ENCODE results near the gene COPRS. TPM values are rescaled to one million over a fixed set of nuclear protein-coding genes. Genes with fewer than 3 reads are reported as not detected.
"Not testable (repeated sequence)": the region's sequence is repeated elsewhere in the genome, so short reads cannot be mapped to it uniquely, and the experiment has no call there.

COPRS gene
- total RNA-seq, 2 experiments from 2014 or later: 68.3 to 69.8 TPM

GRCh38 chr17:31830971-31831858, 27.8 kb downstream of the COPRS start:
- DNase-seq: no peak
- no peak overlapping the region for H3K4me3 Mint-ChIP-seq
- no peak overlapping the region for H3K27ac Mint-ChIP-seq
- H3K9me3 Mint-ChIP-seq: no peaks in the 10 kb centered on the region
- H3K27me3 Mint-ChIP-seq: peaks cover 7% of the 10 kb centered on the region
- no peaks in the 10 kb centered on the region for H3K36me3 Mint-ChIP-seq
- H3K4me1 Mint-ChIP-seq: peaks cover 6% of the 10 kb centered on the region

- H3K27me3 Mint-ChIP-seq: peaks cover 4% of the 10 kb centered on the region
- peaks cover 4% of the 10 kb centered on the region for H3K4me1 Mint-ChIP-seq
- H3K36me3 Mint-ChIP-seq: no peaks in the 10 kb centered on the region
- no peak for DNase-seq
- H3K9me3 Mint-ChIP-seq: no peaks in the 10 kb centered on the region
- H3K4me3 Mint-ChIP-seq: no peak overlapping the region
- no peak overlapping the region for H3K27ac Mint-ChIP-seq
Measured at GRCh38 chr17:31829649-31830048, 29.4 kb downstream of the COPRS start.

GRCh38 chr17:31828955-31829354, 30.1 kb downstream of the COPRS start:
- not testable (repeated sequence) for H3K36me3 Mint-ChIP-seq, H3K9me3 Mint-ChIP-seq, H3K27ac Mint-ChIP-seq, H3K4me3 Mint-ChIP-seq, H3K27me3 Mint-ChIP-seq, H3K4me1 Mint-ChIP-seq, DNase-seq

DNA sequence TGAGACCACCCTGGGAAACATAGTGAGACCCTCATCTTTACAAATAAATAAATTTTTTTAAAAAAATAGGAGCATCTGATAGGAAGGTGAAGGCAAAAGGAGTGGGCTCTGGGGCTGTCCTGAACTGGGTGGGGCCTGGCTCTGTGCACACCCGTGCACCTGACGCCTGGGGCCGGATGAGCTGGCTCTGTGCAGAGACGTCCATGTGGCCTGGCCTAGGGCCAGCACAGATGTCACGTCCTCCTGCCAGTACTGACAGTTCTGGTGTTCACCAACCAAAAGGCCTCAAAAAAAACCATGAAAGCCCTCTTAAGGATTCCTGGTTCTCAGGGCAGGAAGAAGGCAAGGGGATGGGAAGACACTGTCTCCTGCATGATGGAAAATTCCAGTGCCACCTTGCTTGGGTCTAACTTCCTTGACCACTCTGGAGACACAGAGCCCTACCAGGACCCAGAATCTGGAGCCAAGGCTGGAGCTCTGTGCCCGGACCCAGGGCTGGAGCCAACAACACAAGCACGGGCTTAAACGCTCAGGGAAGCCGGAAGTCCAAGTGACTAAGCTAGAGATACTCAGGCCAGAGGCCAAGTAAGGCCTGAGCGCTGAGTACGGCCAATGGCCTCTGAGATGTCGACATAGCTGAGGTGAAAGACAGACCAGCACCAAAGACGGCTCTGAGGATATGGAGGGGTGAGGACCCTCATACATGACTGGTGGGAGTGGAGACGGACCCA, 32.9 kb downstream of the COPRS start:
- no peak for DNase-seq
- H3K4me1 Mint-ChIP-seq: no peaks in the 10 kb centered on the region
- H3K9me3 Mint-ChIP-seq: no peaks in the 10 kb centered on the region
- H3K27ac Mint-ChIP-seq: no peak overlapping the region
- no peak overlapping the region for H3K4me3 Mint-ChIP-seq
- no peaks in the 10 kb centered on the region for H3K36me3 Mint-ChIP-seq
- H3K27me3 Mint-ChIP-seq: no peaks in the 10 kb centered on the region

DNA sequence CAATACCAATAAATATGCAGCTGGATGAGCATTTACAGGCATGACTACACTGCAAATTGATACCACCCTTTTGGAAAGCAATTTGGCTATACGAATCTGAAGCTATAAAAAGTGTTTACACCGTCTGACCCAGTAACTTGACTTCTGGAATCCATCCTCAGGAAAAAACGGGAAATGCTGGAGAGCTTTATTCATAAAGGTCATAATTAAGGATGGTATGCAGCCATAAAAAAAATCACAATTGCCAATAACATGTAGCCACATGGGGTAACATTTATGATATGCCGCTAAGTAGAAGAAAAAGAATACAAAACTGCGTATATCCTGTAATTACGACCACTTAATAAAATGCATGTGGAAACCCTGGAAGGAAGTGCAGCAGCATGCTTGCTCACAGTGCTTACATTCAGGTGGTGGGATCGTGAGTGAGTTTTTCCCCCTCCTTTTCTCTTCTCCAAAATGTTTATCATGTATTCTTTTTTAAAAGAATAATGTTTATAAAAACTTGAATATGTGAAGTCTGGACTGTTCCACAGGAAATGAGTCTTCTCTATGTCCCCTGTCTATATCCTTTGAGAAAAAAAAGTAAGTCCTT, 34.2 kb downstream of the COPRS start:
- H3K27ac Mint-ChIP-seq: no peak overlapping the region
- no peaks in the 10 kb centered on the region for H3K27me3 Mint-ChIP-seq

GRCh38 chr17:31823014-31823413, 36.0 kb downstream of the COPRS start:
- Mint-ChIP-seq H3K27ac (no peak overlapping the region), H3K4me1 (no peaks in the 10 kb centered on the region), H3K4me3 (no peak overlapping the region), H3K27me3 (no peaks in the 10 kb centered on the region), H3K36me3 (no peaks in the 10 kb centered on the region), H3K9me3 (no peaks in the 10 kb centered on the region)
- DNase-seq: no peak

More for the DNA sequence above, 34.2 kb downstream of the COPRS start:
- Mint-ChIP-seq H3K36me3 (no peaks in the 10 kb centered on the region), H3K4me3 (no peak overlapping the region), H3K9me3 (no peaks in the 10 kb centered on the region), H3K4me1 (no peaks in the 10 kb centered on the region)
- no peak for DNase-seq

- H3K27me3 Mint-ChIP-seq: no peaks in the 10 kb centered on the region
- no peaks in the 10 kb centered on the region for H3K36me3 Mint-ChIP-seq
- no peak overlapping the region for H3K27ac Mint-ChIP-seq
- no peaks in the 10 kb centered on the region for H3K9me3 Mint-ChIP-seq
- no peaks in the 10 kb centered on the region for H3K4me1 Mint-ChIP-seq
- no peak for DNase-seq
- H3K4me3 Mint-ChIP-seq: no peak overlapping the region
Measured at GRCh38 chr17:31820691-31821435, 38.2 kb downstream of the COPRS start.

DNA sequence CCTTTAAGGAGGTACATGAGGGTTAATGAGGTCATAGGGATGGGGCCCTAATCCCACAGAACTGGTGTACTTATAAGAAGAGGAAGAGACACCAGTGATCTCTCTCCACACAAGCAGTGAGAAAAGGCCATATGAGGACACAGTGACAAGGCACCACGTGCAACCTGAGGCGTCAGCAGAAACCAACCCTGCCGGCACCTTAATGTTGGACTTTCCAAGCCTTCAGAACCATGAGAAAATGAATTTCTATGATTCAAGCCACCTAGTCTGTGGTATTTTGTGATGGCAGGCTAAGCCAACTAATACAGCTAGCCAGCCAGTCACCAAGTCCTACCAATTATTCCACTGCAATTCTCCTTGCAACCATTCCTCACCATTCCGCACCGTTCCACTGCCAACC, 39.5 kb downstream of the COPRS start:
- no peaks in the 10 kb centered on the region for H3K36me3 Mint-ChIP-seq
- no peaks in the 10 kb centered on the region for H3K9me3 Mint-ChIP-seq
- no peak overlapping the region for H3K27ac Mint-ChIP-seq
- no peak for DNase-seq
- H3K4me3 Mint-ChIP-seq: no peak overlapping the region
- H3K27me3 Mint-ChIP-seq: no peaks in the 10 kb centered on the region
- H3K4me1 Mint-ChIP-seq: no peaks in the 10 kb centered on the region

GRCh38 chr17:31818863-31819262, 40.2 kb downstream of the COPRS start:
- not testable (repeated sequence) for H3K36me3 Mint-ChIP-seq, H3K4me1 Mint-ChIP-seq, H3K27ac Mint-ChIP-seq, DNase-seq, H3K9me3 Mint-ChIP-seq, H3K4me3 Mint-ChIP-seq, H3K27me3 Mint-ChIP-seq

GRCh38 chr17:31815212-31815730, 43.8 kb downstream of the COPRS start:
- Mint-ChIP-seq H3K27ac (no peak overlapping the region), H3K36me3 (no peaks in the 10 kb centered on the region), H3K4me3 (no peak overlapping the region), H3K9me3 (no peaks in the 10 kb centered on the region), H3K27me3 (peaks cover 4% of the 10 kb centered on the region), H3K4me1 (no peaks in the 10 kb centered on the region)
- DNase-seq: no peak

DNA sequence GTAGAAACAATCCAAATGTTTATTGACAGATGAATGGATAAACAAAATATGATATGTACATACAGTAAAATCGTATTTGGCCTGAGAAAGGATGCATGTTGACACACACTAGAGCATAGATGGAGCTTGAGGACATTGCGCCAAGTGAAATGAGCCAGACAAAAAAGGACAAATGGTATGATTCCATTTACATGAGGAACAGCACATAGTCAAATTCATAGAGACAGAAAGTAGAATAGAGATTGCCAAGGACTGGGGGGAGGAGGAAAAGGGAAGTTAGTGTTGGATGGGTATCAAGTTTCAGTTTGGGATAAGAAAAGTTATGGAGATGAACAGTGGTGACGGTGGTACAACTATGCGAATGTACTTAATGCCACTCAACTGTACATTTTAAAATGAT, 47.9 kb downstream of the COPRS start:
- DNase-seq: no peak
- peaks cover 4% of the 10 kb centered on the region for H3K27me3 Mint-ChIP-seq
- no peak overlapping the region for H3K27ac Mint-ChIP-seq
- H3K4me3 Mint-ChIP-seq: no peak overlapping the region
- H3K36me3 Mint-ChIP-seq: no peaks in the 10 kb centered on the region
- no peaks in the 10 kb centered on the region for H3K4me1 Mint-ChIP-seq
- no peaks in the 10 kb centered on the region for H3K9me3 Mint-ChIP-seq

- not testable (repeated sequence) for H3K27ac Mint-ChIP-seq, DNase-seq, H3K36me3 Mint-ChIP-seq, H3K27me3 Mint-ChIP-seq, H3K9me3 Mint-ChIP-seq, H3K4me1 Mint-ChIP-seq, H3K4me3 Mint-ChIP-seq
Measured at GRCh38 chr17:31809876-31810275, 49.2 kb downstream of the COPRS start.

DNA sequence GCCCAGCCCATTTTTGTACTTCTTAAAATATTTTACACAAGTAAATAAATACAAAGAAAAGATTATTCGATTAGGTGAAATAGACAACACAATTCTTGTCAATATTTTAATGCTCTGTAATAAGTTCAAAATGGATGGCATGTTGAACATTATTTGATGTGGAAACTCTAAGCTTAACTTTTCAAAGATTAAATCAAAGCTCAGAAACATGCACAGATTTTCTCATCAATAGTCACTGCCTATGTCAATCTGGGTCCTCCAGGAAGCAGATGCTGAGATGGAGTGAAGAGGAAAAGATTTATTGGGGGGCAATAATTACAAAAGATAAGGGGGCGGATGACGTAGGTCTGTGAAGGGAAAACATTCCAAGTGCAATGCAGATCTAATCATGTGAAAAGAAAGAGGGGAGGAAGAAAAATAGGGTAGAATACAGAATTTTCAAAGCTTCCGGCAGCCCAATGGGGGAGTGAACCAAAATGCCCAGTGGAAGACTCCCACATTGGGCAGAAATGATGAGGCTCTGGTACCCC, 50.5 kb downstream of the COPRS start:
- no peak overlapping the region for H3K27ac Mint-ChIP-seq
- peaks cover 4% of the 10 kb centered on the region for H3K27me3 Mint-ChIP-seq
- DNase-seq: no peak

GRCh38 chr17:31807846-31808245, 51.2 kb downstream of the COPRS start:
- no peak overlapping the region for H3K4me3 Mint-ChIP-seq
- H3K36me3 Mint-ChIP-seq: no peaks in the 10 kb centered on the region
- H3K27ac Mint-ChIP-seq: no peak overlapping the region
- no peaks in the 10 kb centered on the region for H3K9me3 Mint-ChIP-seq
- H3K4me1 Mint-ChIP-seq: no peaks in the 10 kb centered on the region
- peaks cover under 1% of the 10 kb centered on the region for H3K27me3 Mint-ChIP-seq
- DNase-seq: no peak

More for the DNA sequence above, 50.5 kb downstream of the COPRS start:
- Mint-ChIP-seq H3K4me3 (no peak overlapping the region), H3K9me3 (no peaks in the 10 kb centered on the region), H3K4me1 (no peaks in the 10 kb centered on the region), H3K36me3 (no peaks in the 10 kb centered on the region)

All from activated naive CD8-positive, alpha-beta T cell treated with anti-CD3 and anti-CD28 coated beads for 36 hours (primary cell).